ENCODE measurements around the gene PGPEP1.

DNA sequence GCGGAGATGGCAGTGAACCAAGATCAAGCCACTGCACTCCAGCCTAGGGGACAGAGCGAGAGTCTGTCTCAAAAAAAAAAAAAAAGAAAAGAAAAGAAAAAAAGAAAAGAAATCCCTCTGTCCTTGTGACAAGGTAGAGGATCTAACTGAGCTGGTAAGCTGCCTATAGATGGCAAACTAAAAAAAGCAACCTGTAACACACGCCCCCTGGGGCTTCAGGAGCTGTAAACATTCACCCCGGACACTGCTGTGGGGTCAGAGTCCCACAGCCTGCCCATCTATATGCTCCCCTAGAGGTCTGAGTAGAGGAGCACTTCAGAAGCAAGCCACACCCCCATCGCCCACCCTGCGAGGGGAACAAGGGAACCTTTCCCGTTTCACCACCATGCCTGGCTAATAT lies 4.3 kb upstream of the PGPEP1 start:
- TF ChIP-seq, protein P1, sequence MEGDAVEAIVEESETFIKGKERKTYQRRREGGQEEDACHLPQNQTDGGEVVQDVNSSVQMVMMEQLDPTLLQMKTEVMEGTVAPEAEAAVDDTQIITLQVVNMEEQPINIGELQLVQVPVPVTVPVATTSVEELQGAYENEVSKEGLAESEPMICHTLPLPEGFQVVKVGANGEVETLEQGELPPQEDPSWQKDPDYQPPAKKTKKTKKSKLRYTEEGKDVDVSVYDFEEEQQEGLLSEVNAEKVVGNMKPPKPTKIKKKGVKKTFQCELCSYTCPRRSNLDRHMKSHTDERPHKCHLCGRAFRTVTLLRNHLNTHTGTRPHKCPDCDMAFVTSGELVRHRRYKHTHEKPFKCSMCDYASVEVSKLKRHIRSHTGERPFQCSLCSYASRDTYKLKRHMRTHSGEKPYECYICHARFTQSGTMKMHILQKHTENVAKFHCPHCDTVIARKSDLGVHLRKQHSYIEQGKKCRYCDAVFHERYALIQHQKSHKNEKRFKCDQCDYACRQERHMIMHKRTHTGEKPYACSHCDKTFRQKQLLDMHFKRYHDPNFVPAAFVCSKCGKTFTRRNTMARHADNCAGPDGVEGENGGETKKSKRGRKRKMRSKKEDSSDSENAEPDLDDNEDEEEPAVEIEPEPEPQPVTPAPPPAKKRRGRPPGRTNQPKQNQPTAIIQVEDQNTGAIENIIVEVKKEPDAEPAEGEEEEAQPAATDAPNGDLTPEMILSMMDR (IDR thresholded peaks at IDR 0.05): no peak
- no peak for TF ChIP-seq POLR2A (IDR thresholded peaks at IDR 0.05)

Data from esophagus squamous epithelium (tissue), 4 donors.